ENCODE results near the gene MISP3.

DNA sequence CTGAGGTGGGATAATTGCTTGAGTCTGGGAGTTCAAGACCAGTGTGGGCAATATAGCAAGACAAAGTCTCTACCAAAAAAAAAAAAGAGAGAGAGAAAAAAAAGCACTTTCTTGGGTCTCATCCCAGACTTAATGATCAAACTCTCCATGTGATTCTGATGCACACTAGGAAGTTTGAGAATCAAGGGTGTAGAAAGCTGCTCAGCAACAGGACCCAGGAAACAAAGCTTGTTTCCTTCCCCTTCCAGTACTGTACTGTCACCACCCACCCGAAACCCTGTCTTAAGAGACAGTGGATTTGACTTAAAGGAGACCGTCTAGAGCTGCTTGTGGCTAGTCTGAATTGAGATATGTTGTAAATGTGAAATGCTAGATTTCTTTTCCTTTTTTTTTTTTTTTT, 5.8 kb downstream of the MISP3 start:
- TF ChIP-seq, protein P1, sequence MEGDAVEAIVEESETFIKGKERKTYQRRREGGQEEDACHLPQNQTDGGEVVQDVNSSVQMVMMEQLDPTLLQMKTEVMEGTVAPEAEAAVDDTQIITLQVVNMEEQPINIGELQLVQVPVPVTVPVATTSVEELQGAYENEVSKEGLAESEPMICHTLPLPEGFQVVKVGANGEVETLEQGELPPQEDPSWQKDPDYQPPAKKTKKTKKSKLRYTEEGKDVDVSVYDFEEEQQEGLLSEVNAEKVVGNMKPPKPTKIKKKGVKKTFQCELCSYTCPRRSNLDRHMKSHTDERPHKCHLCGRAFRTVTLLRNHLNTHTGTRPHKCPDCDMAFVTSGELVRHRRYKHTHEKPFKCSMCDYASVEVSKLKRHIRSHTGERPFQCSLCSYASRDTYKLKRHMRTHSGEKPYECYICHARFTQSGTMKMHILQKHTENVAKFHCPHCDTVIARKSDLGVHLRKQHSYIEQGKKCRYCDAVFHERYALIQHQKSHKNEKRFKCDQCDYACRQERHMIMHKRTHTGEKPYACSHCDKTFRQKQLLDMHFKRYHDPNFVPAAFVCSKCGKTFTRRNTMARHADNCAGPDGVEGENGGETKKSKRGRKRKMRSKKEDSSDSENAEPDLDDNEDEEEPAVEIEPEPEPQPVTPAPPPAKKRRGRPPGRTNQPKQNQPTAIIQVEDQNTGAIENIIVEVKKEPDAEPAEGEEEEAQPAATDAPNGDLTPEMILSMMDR (IDR thresholded peaks at IDR 0.05): no peak
- TF ChIP-seq EP300 (IDR thresholded peaks at IDR 0.05): peak in 1 of 2 donors; percentile 36
